Neutrophil (primary cell): Measurements from ENCODE around the gene GPS1.

Experiments used
- H3K27ac ChIP-seq: fragments of 200-600 bp; sonication (generic); 2 replicates; pipeline ENCODE4 v1.5.1; 2016; ENCODE audit warnings: mild to moderate bottlenecking, moderate library complexity
- H3K27me3 ChIP-seq: fragments of 200-600 bp; sonication (generic); 2 replicates; pipeline ENCODE4 v1.6.0; 2016; ENCODE audit warnings: mild to moderate bottlenecking
- H3K36me3 ChIP-seq: fragments of 200-600 bp; sonication (generic); 2 replicates; pipeline ENCODE4 v1.5.1; 2017
- H3K4me1 ChIP-seq, 2 experiments: fragments of 200-600 bp in 1 of 2; sonication (generic) in 1 of 2; 1 replicate in 1 of 2; 2 replicates in 1 of 2; pipeline versions ENCODE4 v1.5.1 to v1.6.1; 2013 to 2016; ENCODE audit warnings: low read depth in 1 of 2, low read length in 1 of 2, mild to moderate bottlenecking in 1 of 2, moderate library complexity in 1 of 2; ENCODE audit not compliant: control insufficient read depth in 1 of 2, insufficient read depth in 1 of 2
- H3K4me3 ChIP-seq, 2 experiments: fragments of 200-600 bp in 1 of 2; sonication (generic) in 1 of 2; 1 replicate in 1 of 2; 2 replicates in 1 of 2; pipeline ENCODE4 v1.5.1; 2013 to 2016; ENCODE audit warnings: low read depth in 1 of 2, low read length in 1 of 2, mild to moderate bottlenecking in 1 of 2, moderate library complexity in 1 of 2
- H3K9me3 ChIP-seq: fragments of 200-600 bp; sonication (generic); 2 replicates; pipeline ENCODE4 v1.5.1; 2016
- TF ChIP-seq, protein P1 (sequence below): fragments of 200-600 bp; sonication (generic); IDR thresholded peaks from 2 replicates; pipeline ENCODE4 v1.5.1; 2016; ENCODE audit warnings: antibody characterized with exemption

GPS1 gene

DNA sequence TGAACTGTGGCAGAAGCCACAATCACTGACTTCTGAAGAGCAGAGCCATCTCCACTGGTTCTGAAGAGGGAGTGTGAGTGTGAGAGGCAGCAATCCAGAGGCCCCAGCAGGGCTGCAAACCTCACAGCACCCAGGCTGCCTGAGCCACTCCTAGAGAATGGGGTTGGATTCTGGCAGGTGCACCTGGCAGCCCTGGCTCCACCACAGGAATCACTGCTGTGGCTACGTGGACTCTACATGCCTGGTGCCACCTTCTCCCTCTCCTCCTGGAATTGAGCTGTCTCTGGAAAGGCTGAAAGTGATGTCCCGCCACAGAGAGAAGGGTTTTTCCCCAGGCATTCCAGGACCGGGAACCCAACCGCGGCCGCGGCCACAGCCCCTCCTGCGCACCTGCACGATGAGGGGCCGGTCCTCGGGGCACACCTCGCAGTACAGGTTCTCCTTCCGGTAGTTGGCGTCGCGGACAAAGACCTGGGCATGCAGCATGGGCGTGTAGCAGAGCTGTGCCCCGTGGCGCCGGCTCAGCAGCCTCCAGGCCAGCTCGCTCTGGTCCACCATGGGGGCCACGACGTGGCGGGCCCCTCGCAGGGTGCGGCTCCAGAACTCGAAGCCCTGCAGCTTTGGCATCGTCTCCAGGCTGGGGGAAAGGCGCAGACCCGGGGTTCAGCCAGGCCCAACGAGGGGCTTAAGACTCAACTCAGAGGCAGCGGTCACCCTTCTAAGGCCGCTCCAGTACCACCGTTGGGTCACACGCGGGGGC lies 12.9 kb downstream of the GPS1 start:
- Histone ChIP-seq H3K9me3 (no peaks in the 10 kb centered on the region), H3K4me3 (peak overlapping the region; percentile 64 to 71), H3K27ac (no peak overlapping the region), H3K27me3 (no peaks in the 10 kb centered on the region), H3K4me1 (peaks cover 16% of the 10 kb centered on the region in 2 experiments), H3K36me3 (peaks cover 40% of the 10 kb centered on the region)
- TF ChIP-seq, protein P1, sequence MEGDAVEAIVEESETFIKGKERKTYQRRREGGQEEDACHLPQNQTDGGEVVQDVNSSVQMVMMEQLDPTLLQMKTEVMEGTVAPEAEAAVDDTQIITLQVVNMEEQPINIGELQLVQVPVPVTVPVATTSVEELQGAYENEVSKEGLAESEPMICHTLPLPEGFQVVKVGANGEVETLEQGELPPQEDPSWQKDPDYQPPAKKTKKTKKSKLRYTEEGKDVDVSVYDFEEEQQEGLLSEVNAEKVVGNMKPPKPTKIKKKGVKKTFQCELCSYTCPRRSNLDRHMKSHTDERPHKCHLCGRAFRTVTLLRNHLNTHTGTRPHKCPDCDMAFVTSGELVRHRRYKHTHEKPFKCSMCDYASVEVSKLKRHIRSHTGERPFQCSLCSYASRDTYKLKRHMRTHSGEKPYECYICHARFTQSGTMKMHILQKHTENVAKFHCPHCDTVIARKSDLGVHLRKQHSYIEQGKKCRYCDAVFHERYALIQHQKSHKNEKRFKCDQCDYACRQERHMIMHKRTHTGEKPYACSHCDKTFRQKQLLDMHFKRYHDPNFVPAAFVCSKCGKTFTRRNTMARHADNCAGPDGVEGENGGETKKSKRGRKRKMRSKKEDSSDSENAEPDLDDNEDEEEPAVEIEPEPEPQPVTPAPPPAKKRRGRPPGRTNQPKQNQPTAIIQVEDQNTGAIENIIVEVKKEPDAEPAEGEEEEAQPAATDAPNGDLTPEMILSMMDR = no peak

DNA sequence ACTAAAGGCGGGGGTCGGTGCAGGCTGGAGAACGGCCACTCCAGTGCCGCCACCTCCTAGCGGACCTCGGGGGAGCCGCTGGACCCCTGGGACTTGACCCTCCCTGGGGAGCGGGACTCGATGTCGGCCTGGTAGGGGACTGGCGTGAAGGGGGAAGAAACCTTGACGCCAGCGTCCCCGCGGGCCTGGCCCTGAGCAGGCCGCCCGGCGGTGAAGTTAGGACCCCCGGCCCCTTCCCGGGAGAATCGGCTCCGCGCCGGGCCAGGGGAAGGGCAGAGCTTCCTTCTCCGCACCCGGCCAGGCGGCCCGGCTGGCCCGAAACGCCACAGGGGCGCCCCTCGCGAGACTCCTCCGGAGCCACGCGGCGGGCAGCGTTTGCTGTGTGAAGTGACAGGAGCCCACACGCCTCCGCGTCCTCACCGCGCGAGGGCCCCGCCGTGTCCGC lies 13.5 kb downstream of the GPS1 start:
- Histone ChIP-seq H3K4me1 (peaks cover 16% of the 10 kb centered on the region in 2 experiments), H3K27me3 (no peaks in the 10 kb centered on the region), H3K4me3 (peak overlapping the region; percentile 64 to 71), H3K27ac (peak overlapping the region; percentile 53), H3K9me3 (no peaks in the 10 kb centered on the region), H3K36me3 (peaks cover 34% of the 10 kb centered on the region)
- TF ChIP-seq, protein P1 = no peak

DNA sequence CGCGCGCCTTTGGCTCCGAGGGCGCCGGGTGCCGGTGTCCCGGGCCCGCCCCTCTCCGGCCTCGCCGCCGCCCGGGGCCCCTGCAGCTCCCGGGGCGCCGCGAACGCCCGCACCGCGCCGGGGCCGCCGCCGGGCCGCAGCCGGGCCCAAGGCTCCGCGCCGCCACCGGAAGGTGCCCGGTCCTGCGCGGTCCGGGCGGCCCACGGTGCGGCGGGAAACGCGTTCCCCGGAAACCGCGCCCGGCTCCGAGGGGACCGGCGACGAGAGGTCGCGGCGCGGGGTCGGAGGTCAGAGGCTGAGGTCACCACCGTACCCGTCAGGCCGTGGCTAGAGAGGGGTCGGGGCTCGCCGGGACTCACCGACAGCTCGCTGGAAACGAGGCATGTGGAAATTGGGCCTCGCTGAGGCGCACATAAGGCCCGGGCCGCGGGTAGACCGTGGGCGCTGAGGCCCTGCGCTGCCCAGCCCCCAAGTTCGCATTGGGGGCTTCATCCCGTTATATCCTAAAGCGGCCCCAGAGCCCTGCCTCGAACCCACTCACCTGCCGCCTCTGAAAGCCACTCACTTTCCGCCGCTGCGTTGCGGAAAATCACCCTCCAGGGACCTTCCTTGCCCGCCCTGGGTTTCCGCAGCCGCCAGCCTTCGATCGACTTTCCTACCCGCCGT lies 14.1 kb downstream of the GPS1 start, which contains the start of gene DUS1L:
DUS1L (minus strand) TSS at position 167 of the 666 bp plus-strand sequence. CDS start 745 bp downstream, outside the sequence.
- Histone ChIP-seq H3K4me1 (peaks cover 16% of the 10 kb centered on the region in 2 experiments), H3K27ac (peak within 1 kb of the TSS; percentile 53), H3K9me3 (no peaks in the 10 kb centered on the region), H3K27me3 (peaks cover under 1% of the 10 kb centered on the region), H3K4me3 (peak within 1 kb of the TSS; percentile 64 to 71), H3K36me3 (peaks cover 28% of the 10 kb centered on the region)
- TF ChIP-seq, protein P1 = no peak

DNA sequence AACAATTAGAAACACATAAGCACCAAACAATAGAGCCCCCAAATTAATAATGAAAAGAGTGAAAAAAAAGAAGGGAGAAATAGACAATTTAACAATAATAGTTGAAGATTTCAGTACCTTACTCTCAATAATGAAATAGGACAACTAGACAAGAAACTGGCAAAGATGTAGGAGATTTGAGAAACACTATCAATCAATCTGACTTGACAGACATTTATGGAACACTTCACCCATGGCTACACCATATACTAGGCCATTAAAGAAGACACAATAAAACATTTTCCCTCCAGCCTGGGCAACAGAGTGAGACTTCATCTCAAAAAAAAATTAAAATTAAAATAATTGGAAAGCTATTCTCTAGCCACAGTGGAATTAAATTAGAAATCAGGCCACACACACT lies 18.9 kb downstream of the GPS1 start:
- no peak overlapping the region for H3K27ac ChIP-seq
- no peaks in the 10 kb centered on the region for H3K9me3 ChIP-seq
- peaks cover 4% of the 10 kb centered on the region in 2 experiments for H3K4me1 ChIP-seq
- H3K4me3 ChIP-seq = no peak overlapping the region
- peaks cover 3% of the 10 kb centered on the region for H3K27me3 ChIP-seq
- TF ChIP-seq, protein P1 = no peak
- no peaks in the 10 kb centered on the region for H3K36me3 ChIP-seq

DNA sequence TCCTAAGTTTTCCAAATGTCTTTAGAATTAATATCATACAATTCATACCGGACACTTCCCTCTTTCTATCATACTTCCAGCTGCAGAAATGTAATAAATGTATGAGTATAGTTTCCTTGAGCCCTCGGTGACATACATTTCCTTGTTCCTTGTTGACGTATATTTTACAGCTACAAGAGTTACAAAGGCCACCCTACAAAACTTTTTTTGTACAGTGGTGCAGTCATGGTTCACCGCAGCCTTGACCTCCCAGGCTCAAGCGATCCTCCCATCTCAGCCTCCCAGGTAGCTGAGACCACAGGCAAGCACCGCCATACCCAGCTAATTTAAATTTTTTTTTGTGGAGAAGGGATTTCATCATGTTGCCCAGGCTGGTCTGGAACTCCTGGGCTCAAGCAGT lies 21.1 kb downstream of the GPS1 start:
- H3K27ac ChIP-seq = no peak overlapping the region
- TF ChIP-seq, protein P1 = no peak
- H3K4me1 ChIP-seq = no peaks in the 10 kb centered on the region
- H3K27me3 ChIP-seq = peaks cover 3% of the 10 kb centered on the region
- no peaks in the 10 kb centered on the region for H3K9me3 ChIP-seq
- H3K36me3 ChIP-seq = no peaks in the 10 kb centered on the region
- H3K4me3 ChIP-seq = no peak overlapping the region
